GM10266 (cell line): Measurements from ENCODE around the gene ENPP3.

Experiments
- DNase-seq: peaks from one replicate; pipeline ENCODE4 v3.0.0; 2012; ENCODE audit errors: extremely low spot score
- TF ChIP-seq, protein P1 (sequence below): IDR thresholded peaks from 2 replicates; pipeline ENCODE4 v1.5.1; 2012; ENCODE audit warnings: mild to moderate bottlenecking, low read depth; ENCODE audit not compliant: control insufficient read depth, insufficient read depth; ENCODE audit errors: missing control alignments

ENPP3 gene

DNA sequence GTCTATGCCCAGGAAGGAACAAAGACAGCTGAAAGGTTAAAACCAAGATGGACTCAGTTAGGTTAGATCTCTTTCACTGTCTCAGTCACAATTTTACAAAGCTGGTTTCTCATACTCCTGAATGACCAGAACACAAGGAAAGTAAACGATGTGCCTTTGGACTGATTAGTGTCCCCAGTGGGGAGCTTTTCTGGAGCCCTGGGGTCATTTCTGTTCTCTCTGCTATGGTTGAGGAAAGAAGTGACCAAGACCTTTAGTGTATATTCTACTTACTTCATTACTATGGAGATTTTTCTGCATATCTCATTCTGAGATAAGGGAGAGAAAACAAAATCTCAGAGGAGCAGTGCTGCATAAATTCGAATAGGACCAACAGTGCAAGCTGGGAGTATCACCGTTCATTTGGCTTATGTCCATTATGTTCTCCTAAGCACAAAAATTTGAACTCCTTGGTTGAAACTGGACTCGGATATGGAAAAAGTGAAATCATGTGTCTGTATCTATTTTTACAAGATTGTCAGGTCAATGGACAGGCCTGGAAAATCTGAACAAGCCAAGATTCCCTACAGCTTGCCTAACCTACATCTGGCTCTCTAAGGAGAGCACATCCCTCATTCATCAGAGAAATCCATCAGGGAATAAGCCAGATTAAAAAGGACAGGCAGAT, 136.3 kb downstream of the ENPP3 start:
- TF ChIP-seq, protein P1, sequence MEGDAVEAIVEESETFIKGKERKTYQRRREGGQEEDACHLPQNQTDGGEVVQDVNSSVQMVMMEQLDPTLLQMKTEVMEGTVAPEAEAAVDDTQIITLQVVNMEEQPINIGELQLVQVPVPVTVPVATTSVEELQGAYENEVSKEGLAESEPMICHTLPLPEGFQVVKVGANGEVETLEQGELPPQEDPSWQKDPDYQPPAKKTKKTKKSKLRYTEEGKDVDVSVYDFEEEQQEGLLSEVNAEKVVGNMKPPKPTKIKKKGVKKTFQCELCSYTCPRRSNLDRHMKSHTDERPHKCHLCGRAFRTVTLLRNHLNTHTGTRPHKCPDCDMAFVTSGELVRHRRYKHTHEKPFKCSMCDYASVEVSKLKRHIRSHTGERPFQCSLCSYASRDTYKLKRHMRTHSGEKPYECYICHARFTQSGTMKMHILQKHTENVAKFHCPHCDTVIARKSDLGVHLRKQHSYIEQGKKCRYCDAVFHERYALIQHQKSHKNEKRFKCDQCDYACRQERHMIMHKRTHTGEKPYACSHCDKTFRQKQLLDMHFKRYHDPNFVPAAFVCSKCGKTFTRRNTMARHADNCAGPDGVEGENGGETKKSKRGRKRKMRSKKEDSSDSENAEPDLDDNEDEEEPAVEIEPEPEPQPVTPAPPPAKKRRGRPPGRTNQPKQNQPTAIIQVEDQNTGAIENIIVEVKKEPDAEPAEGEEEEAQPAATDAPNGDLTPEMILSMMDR = no peak
- DNase-seq = no peak

DNA sequence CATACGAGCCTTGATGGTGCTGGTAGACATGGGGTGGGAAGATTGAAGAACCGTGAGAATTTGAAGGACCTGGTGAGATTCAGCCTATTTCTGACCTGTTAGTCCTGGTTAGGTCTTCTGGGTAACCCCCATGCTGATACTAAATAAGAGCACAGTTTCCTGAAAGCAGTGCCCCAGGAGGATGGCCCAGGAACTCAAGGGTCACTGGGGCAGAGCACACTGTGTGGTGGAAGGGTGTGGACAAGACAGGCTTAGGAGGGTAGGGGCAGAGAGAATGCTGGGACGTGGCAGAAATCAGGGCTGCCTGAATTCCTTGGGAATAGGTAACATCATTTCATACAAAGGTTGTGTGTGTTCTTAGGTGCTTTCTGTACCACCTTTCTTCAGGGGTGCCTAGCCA, 138.8 kb downstream of the ENPP3 start:
- TF ChIP-seq, protein P1 = no peak
- DNase-seq = no peak

DNA sequence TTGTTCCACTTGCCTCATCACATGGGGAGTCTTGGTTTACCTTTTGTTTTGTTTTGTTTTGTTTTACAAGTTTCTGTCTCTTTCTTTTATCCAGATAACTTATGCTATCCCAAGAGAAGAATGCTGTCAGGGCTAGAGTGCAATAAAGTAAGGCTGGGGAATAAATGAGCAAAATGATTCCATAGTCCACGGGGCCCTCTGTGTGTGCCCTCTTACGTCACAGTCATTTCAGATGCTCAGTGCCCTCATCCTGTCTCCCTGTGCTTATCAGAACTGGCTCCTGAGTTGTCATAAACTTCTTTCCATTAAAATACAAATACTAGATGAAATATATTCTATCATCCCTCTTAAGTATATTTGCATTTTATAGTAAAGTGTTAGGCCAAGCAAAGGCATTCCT, 139.9 kb downstream of the ENPP3 start:
- no peak for DNase-seq
- TF ChIP-seq, protein P1 = no peak

DNA sequence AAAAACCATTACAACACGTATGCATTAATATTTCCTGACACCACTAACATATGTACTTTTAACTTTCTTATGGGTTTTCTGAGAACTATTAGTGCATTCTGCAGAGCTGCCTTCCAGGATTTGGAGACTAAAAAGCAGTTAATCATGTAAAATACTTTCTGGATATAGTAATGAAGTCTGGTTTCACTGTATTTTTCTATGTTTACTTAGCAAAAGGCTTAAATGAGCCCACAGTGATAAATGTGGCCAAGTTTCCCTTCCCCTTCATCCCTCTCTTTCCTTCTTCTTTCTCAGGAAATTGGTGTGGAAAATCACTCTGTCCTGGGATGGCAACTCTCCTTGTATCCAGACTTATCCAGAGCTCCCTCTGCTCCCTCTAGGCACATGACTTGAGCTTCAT, 141.1 kb downstream of the ENPP3 start:
- TF ChIP-seq, protein P1 = no peak

DNA sequence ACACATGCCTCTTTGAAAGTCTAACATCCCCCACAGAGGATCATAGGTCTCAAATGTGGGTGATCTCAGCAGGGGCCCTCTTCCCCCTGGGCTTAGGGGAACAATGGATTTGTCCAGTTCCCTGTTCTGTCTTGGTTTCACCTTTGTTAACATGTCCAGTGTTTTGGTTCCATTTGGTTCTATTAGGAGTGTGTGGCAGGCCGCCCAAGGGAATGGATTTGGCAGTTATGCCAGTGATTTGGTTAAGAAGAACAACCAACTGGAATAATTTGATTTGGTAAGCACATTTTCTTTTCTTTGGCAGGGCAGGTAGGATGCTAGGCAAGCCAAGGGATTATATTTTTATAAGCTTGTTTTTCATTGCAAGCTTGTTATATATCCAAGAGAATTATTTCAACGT, 142.2 kb downstream of the ENPP3 start:
- no peak for DNase-seq
- TF ChIP-seq, protein P1 = no peak

More for the DNA sequence above, 141.1 kb downstream of the ENPP3 start:
- no peak for DNase-seq

DNA sequence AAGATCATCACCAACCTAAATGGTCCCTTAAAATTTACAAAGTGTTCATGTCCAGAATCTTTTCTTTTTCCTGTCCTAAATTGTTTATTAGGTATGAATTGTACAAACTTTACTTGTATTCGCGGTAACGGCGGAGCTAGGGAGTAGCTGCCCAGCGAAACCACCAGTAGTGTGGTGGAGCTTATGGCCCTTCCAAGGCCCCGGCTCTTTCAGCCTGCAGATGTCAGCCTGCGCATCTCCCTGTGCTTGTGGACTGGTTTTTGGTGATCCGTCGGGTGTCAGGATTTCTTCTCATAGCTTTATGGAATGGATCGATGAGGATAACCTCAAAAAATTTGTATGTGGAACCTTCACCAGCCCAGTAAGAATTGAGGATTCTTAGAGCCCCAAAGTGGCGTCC, 143.5 kb downstream of the ENPP3 start:
- TF ChIP-seq, protein P1 = no peak
- no peak for DNase-seq

DNA sequence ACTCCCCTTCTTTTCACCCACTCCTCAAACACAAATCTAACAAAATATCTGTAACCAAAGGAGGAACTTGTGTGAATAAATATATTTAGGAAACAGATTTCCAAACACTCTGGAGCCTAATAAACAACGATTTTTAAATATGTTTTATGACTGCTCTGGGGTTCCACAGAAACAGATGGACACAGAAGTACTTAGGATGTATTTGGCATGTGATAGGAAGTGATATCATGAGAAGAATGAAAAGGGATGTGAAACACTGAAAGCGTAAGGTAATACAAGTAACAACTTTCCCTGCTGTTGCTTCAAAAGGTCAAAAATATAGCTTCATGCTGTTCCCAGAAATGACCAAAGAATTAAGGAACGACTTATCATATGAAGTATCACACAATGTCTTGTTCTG, 144.6 kb downstream of the ENPP3 start:
- TF ChIP-seq, protein P1 = no peak
- no peak for DNase-seq
